Measurements from ENCODE around the gene PARD6G.

DNA sequence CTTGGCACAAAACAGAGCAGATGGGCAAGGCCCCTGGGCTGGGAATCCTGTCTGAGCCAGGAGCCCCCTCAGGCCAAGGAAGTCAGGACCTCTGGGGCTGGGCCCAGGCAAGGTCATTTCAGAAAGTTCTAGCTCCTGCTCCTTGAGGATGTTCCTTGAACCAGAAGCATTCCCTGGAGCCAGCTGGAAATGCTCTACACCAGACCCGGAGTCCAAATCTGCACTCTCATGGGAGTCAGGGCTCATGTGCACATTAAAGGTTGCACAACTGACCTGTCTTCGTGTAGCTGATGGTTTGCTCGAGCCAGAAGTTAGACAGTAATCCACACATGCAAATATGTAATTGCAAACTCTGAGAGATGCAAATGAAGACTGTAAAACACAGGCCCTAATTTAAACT, 18.0 kb downstream of the PARD6G start:
- TF ChIP-seq, protein P1, sequence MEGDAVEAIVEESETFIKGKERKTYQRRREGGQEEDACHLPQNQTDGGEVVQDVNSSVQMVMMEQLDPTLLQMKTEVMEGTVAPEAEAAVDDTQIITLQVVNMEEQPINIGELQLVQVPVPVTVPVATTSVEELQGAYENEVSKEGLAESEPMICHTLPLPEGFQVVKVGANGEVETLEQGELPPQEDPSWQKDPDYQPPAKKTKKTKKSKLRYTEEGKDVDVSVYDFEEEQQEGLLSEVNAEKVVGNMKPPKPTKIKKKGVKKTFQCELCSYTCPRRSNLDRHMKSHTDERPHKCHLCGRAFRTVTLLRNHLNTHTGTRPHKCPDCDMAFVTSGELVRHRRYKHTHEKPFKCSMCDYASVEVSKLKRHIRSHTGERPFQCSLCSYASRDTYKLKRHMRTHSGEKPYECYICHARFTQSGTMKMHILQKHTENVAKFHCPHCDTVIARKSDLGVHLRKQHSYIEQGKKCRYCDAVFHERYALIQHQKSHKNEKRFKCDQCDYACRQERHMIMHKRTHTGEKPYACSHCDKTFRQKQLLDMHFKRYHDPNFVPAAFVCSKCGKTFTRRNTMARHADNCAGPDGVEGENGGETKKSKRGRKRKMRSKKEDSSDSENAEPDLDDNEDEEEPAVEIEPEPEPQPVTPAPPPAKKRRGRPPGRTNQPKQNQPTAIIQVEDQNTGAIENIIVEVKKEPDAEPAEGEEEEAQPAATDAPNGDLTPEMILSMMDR (conservative IDR thresholded peaks at IDR 0.05) = no peak
- TF ChIP-seq ZFX (IDR thresholded peaks at IDR 0.05) = no peak
